ENCODE results near the gene SEZ6. TPM values are rescaled to one million over a fixed set of nuclear protein-coding genes. Genes with fewer than 3 reads are reported as not detected.

Gene SEZ6
- total RNA-seq, 1 experiment from 2014 or later: 2.6 TPM

DNA sequence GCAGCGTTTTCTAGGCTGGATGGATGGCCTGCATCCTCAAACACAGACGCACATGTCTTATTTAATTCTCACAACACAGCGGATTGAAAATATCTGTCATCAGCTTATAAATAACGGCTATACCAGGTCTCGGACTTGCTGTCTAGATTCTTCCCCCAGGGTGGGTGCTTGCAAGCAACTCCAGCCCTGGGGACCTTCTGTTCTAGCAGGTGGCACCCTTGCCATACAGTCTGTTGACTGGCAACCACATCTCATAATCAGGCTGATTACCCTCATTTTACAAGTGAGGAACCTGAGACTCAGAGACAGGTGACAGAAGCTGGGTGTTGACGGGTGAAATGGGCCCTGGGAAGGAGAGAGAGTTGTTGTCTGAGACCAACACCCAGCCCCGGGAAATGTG is 16.2 kb upstream of the SEZ6 start:
- TF ChIP-seq EZH2 (IDR thresholded peaks at IDR 0.05; ENCODE audit: borderline replicate concordance, low read depth, low read length, poor library complexity, severe bottlenecking): no peak
- TF ChIP-seq, protein P1, sequence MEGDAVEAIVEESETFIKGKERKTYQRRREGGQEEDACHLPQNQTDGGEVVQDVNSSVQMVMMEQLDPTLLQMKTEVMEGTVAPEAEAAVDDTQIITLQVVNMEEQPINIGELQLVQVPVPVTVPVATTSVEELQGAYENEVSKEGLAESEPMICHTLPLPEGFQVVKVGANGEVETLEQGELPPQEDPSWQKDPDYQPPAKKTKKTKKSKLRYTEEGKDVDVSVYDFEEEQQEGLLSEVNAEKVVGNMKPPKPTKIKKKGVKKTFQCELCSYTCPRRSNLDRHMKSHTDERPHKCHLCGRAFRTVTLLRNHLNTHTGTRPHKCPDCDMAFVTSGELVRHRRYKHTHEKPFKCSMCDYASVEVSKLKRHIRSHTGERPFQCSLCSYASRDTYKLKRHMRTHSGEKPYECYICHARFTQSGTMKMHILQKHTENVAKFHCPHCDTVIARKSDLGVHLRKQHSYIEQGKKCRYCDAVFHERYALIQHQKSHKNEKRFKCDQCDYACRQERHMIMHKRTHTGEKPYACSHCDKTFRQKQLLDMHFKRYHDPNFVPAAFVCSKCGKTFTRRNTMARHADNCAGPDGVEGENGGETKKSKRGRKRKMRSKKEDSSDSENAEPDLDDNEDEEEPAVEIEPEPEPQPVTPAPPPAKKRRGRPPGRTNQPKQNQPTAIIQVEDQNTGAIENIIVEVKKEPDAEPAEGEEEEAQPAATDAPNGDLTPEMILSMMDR (conservative IDR thresholded peaks at IDR 0.05; ENCODE audit: low read depth, low read length): no peak
- Histone ChIP-seq H3K27ac (ENCODE audit: low read depth, low read length, poor library complexity, severe bottlenecking) (no peak overlapping the region), H3K4me1 (ENCODE audit: insufficient read depth, low read length, poor library complexity, severe bottlenecking) (peaks cover 16% of the 10 kb centered on the region), H3K36me3 (ENCODE audit: insufficient read depth, low read length, poor library complexity, severe bottlenecking) (no peaks in the 10 kb centered on the region), H3K4me3 (ENCODE audit: low read depth, low read length, poor library complexity, severe bottlenecking) (no peak overlapping the region), H3K27me3 (replicated peaks; ENCODE audit: insufficient read depth, low read depth, low read length, poor library complexity) (no peaks in the 10 kb centered on the region), H3K9me3 (ENCODE audit: low read depth, low read length, poor library complexity, severe bottlenecking) (no peaks in the 10 kb centered on the region)
- no TSS peak for BruUV-seq (replicated peaks)
- ChIA-PET CTCF (no interaction called here), POLR2A (ENCODE audit: low non-redundant PET) (no interaction called here)
- DNase-seq (ENCODE audit: low spot score): no peak
- intact Hi-C loops (cut with micrococcal nuclease; ENCODE audit: unreplicated experiment): no loop called here

DNA sequence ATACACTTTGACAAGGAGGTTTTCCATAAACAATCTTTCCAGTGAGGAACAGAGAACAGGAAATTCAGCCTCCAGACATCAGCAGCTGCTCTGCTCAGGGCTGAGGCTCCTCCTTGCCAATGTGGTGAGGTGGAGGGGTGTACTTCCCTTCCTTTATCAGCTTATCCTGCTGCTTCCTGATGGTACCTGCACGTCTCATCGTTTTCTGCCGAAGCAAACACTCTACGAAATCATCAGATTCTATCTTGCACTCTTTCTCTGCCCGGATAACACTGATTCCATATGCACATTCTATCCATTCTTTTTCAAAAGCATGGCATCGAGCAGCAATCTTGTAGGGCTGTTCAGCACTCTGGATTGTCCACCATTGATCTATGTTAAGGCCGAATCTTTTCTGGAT is 15.4 kb upstream of the SEZ6 start:
- Histone ChIP-seq H3K27me3 (replicated peaks; ENCODE audit: insufficient read depth, low read depth, low read length, poor library complexity) (no peaks in the 10 kb centered on the region), H3K4me1 (ENCODE audit: insufficient read depth, low read length, poor library complexity, severe bottlenecking) (peaks cover 24% of the 10 kb centered on the region), H3K36me3 (ENCODE audit: insufficient read depth, low read length, poor library complexity, severe bottlenecking) (no peaks in the 10 kb centered on the region), H3K27ac (ENCODE audit: low read depth, low read length, poor library complexity, severe bottlenecking) (no peak overlapping the region), H3K9me3 (ENCODE audit: low read depth, low read length, poor library complexity, severe bottlenecking) (no peaks in the 10 kb centered on the region), H3K4me3 (ENCODE audit: low read depth, low read length, poor library complexity, severe bottlenecking) (no peak overlapping the region)
- TF ChIP-seq, protein P1 (conservative IDR thresholded peaks at IDR 0.05; ENCODE audit: low read depth, low read length): no peak
- TF ChIP-seq EZH2 (IDR thresholded peaks at IDR 0.05; ENCODE audit: borderline replicate concordance, low read depth, low read length, poor library complexity, severe bottlenecking): no peak
- POLR2A ChIA-PET (ENCODE audit: low non-redundant PET): no interaction called here
- CTCF ChIA-PET: no interaction called here
- no TSS peak for BruUV-seq (replicated peaks)
- intact Hi-C loops (cut with micrococcal nuclease; ENCODE audit: unreplicated experiment): no loop called here
- DNase-seq (ENCODE audit: low spot score): no peak

DNA sequence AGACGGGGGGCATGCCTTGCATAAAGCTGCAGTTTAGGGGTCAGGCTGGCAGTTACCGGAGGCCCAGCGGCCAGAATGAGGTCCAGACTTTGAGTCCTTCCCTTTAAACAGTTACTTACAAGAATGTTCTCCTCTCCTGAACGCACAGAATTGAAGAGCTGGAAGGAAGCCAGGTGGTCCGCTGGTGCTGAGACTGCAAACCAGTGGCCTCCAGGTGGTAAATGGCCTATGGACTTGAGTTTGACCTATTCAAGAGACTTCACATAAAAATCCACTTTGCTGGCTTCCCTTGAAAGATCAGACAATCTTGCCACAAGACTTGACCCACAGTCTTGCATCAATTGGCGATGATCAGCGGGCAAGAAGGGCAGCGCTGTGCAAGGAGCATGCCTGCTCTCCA is 14.7 kb upstream of the SEZ6 start:
- TF ChIP-seq EZH2 (IDR thresholded peaks at IDR 0.05; ENCODE audit: borderline replicate concordance, low read depth, low read length, poor library complexity, severe bottlenecking): no peak
- TF ChIP-seq, protein P1 (conservative IDR thresholded peaks at IDR 0.05; ENCODE audit: low read depth, low read length): no peak
- CTCF ChIA-PET: no interaction called here
- H3K9me3 ChIP-seq (ENCODE audit: low read depth, low read length, poor library complexity, severe bottlenecking): no peaks in the 10 kb centered on the region
- no peaks in the 10 kb centered on the region for H3K36me3 ChIP-seq (ENCODE audit: insufficient read depth, low read length, poor library complexity, severe bottlenecking)
- H3K4me1 ChIP-seq (ENCODE audit: insufficient read depth, low read length, poor library complexity, severe bottlenecking): peaks cover 24% of the 10 kb centered on the region
- intact Hi-C loops (cut with micrococcal nuclease; ENCODE audit: unreplicated experiment): no loop called here
- H3K4me3 ChIP-seq (ENCODE audit: low read depth, low read length, poor library complexity, severe bottlenecking): no peak overlapping the region
- POLR2A ChIA-PET (ENCODE audit: low non-redundant PET): no interaction called here
- no peak overlapping the region for H3K27ac ChIP-seq (ENCODE audit: low read depth, low read length, poor library complexity, severe bottlenecking)
- no peak for DNase-seq (ENCODE audit: low spot score)
- H3K27me3 ChIP-seq (replicated peaks; ENCODE audit: insufficient read depth, low read depth, low read length, poor library complexity): no peaks in the 10 kb centered on the region
- no TSS peak for BruUV-seq (replicated peaks)
